Hematopoietic multipotent progenitor cell treated with erythropoietin and hydrocortisone succinate and interleukin-3 and kit ligand, for 8 days (in vitro differentiated cells): ENCODE data around the gene GINS1.

Source experiments
- DNase-seq: peaks from one replicate; pipeline ENCODE4 v3.0.0-alpha.2; 2015

The GINS1 gene

DNA sequence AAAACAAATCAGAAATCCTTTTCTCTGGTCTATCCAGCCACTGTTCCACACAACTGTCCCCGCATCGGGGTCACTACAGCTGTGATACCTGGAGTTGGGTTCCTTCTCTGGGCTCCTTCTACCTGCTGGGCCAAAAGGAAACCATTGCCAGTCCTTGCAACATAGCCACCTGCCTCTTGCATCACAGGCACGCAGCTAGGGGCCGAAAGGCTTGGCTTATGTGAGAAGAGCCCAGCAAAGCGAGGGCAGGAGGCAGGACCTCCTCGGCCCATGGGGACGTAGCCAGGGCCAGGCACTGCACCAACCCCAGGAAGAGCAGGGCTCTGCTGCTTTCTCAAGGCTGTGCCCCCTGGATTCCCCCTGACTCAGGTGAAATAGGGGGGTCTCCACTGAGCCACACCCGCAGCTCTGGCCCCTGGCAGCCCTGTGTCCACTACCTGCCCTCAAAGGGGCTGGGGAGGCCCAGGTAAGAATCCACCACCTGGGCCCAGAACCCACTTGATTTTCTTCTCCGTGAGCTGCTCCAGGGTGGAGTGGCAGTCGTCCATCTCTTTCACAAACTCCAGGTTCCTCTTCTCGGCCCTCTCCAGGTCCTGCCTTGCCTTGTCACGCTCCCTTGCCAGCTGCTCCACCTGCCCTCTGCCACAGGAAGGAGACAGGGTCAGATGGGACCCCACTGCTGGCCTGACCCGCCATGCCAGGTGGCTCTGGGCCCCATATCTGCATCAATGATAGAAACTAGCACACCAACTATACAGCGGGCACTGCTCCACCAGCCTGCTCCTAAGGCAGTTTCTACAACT is 88.9 kb downstream of the GINS1 start:
- DNase-seq = no peak

DNA sequence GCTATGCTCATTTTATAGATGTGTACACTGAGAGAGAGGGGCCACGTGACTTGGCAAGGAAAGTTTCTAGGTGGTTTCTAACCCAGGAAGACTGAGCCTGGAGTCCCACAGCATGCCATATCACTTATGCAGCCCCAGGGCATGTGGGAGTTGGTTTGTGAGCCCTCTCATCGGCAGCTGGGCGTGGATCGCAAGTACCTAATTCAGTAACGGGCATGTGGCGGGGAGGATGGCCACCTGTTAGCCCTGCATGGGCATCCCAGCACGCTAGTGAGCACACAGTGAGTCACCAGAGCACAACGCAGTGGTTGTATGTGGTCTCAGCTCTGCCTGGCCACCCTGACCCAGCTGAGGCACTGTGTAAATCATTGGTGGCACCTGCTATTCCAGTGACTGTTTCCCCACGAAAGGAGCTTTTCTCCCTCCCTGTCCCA is 89.5 kb downstream of the GINS1 start:
- no peak for DNase-seq

- DNase-seq = no peak
Observed at GRCh38 chr20:25497586-25498279, 90.3 kb downstream of the GINS1 start.
